Stomach (tissue), 4 donors: ENCODE results near the gene VPS41.

Experiments used
- EP300 ChIP-seq: sonication (generic); formaldehyde crosslinking; IDR thresholded peaks from one replicate; pipeline ENCODE4 v1.6.1; 2017; ENCODE audit warnings: antibody characterized with exemption
- POLR2A ChIP-seq, 4 donors: fragments of 450-650 bp; IDR thresholded peaks; one replicate each; pipeline ENCODE4 v1.6.1; 2016; ENCODE audit warnings: antibody characterized with exemption in 4 of 4, control low read depth in 2 of 4, mild to moderate bottlenecking in 1 of 4, moderate library complexity in 1 of 4
- POLR2AphosphoS5 ChIP-seq, 3 donors: sonication (generic); formaldehyde crosslinking; IDR thresholded peaks; one replicate each; pipeline ENCODE4 v1.6.1; 2016; ENCODE audit warnings: antibody characterized with exemption in 3 of 3
- TF ChIP-seq, protein P1 (sequence below), 7 experiments: fragments of 450-650 bp in 4 of 7; fragments of 200-600 bp in 3 of 7; sonication (generic) in 3 of 7; IDR thresholded peaks; one replicate each; pipeline ENCODE4 v1.5.1; 2016 to 2019; ENCODE audit warnings: antibody characterized with exemption in 7 of 7, control low read depth in 2 of 7, mild to moderate bottlenecking in 1 of 7

DNA sequence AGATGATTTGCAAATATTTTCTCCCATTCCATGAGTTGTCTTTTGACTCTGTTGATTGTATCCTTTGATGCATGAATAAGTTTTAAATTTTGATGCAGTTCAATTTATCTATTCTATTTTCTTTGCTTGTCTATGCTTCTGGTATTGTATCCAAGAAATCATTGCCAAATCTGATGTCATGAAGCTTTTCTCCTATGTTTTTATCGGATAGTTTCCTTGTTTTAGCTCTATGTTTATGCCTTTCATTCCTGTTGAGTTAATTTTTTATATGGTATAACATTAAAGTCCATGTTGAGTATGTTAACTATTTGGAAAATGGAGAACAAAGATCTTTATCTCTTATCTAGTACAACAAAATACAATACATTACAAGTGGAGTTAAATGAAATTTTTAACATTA is 27.6 kb upstream of the VPS41 start:
- TF ChIP-seq EP300 (no peak), POLR2AphosphoS5 (IDR thresholded peaks at IDR 0.05) (no peak), POLR2A (IDR thresholded peaks at IDR 0.05) (no peak)
- TF ChIP-seq, protein P1, sequence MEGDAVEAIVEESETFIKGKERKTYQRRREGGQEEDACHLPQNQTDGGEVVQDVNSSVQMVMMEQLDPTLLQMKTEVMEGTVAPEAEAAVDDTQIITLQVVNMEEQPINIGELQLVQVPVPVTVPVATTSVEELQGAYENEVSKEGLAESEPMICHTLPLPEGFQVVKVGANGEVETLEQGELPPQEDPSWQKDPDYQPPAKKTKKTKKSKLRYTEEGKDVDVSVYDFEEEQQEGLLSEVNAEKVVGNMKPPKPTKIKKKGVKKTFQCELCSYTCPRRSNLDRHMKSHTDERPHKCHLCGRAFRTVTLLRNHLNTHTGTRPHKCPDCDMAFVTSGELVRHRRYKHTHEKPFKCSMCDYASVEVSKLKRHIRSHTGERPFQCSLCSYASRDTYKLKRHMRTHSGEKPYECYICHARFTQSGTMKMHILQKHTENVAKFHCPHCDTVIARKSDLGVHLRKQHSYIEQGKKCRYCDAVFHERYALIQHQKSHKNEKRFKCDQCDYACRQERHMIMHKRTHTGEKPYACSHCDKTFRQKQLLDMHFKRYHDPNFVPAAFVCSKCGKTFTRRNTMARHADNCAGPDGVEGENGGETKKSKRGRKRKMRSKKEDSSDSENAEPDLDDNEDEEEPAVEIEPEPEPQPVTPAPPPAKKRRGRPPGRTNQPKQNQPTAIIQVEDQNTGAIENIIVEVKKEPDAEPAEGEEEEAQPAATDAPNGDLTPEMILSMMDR (IDR thresholded peaks at IDR 0.05): no peak
